Body of pancreas (tissue), 4 donors: ENCODE data around the gene ZMAT3.

Experiments
- CTCF ChIP-seq, 7 experiments: fragments of 450-650 bp in 4 of 7; fragments of 200-600 bp in 3 of 7; sonication (generic) in 3 of 7; IDR thresholded peaks; one replicate each; pipeline ENCODE4 v1.5.1; 2016 to 2019; ENCODE audit warnings: antibody characterized with exemption in 7 of 7
- POLR2A ChIP-seq, 3 donors: fragments of 450-650 bp; IDR thresholded peaks; one replicate each; pipeline ENCODE4 v1.6.1; 2016; ENCODE audit warnings: antibody characterized with exemption in 3 of 3, mild to moderate bottlenecking in 2 of 3

GRCh38 chr3:179005213-179005612 is 66.4 kb downstream of the ZMAT3 start:
- TF ChIP-seq CTCF (IDR thresholded peaks at IDR 0.05) (no peak), POLR2A (IDR thresholded peaks at IDR 0.05) (no peak)
